H4 (cell line): Measurements from ENCODE around the gene TSPEAR. TPM values are rescaled to one million over a fixed set of nuclear protein-coding genes. Genes with fewer than 3 reads are reported as not detected.
"Not testable (repeated sequence)": the region's sequence is repeated elsewhere in the genome, so short reads cannot be mapped to it uniquely, and the experiment has no call there.

Experiments used
- DNase-seq: peaks from one replicate; pipeline ENCODE4 v3.0.0-alpha.2; 2015; ENCODE audit warnings: low spot score
- total RNA-seq: library from RNA; depleted of rRNA; stranded (reverse); fragments of >200 nt; shearing (Covaris generic); gene quantifications from 2 replicates; pipeline ENCODE4 v1.2.3, GENCODE V29; 2014

Gene TSPEAR
- total RNA-seq, 1 experiment from 2014 or later, result 0.08 TPM

DNA sequence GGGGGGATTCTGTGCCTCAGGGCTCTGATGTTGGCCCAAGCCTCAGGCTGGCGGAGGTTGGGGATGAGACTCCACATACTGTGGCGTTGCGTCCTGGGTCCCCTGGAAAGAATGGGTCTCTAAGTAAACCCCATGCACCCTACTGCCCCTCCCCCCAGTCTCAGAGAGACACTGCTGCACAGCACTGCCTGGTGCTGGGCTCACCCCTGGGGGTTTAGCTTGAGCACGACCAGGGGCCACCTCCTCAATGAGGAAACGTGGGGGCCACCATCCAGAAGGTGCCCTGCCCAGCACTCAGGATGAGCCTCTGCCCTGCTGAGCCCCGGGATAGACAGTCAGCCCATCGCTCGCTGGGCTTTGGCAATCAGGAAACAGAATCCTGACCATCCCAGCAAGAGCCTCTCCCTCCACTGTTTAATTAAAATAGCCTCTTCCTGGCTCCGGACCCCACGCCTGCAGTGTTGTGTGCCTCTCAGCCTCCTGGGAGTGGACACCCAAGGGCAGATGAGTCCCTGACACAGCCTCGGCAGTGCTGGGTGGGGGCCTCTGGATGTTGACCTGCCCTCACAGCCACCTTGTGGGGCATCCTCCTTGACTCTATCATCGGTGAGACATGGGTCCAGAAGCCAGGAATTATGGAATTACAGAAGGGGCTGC is 141.4 kb downstream of the TSPEAR start:
- no peak for DNase-seq

DNA sequence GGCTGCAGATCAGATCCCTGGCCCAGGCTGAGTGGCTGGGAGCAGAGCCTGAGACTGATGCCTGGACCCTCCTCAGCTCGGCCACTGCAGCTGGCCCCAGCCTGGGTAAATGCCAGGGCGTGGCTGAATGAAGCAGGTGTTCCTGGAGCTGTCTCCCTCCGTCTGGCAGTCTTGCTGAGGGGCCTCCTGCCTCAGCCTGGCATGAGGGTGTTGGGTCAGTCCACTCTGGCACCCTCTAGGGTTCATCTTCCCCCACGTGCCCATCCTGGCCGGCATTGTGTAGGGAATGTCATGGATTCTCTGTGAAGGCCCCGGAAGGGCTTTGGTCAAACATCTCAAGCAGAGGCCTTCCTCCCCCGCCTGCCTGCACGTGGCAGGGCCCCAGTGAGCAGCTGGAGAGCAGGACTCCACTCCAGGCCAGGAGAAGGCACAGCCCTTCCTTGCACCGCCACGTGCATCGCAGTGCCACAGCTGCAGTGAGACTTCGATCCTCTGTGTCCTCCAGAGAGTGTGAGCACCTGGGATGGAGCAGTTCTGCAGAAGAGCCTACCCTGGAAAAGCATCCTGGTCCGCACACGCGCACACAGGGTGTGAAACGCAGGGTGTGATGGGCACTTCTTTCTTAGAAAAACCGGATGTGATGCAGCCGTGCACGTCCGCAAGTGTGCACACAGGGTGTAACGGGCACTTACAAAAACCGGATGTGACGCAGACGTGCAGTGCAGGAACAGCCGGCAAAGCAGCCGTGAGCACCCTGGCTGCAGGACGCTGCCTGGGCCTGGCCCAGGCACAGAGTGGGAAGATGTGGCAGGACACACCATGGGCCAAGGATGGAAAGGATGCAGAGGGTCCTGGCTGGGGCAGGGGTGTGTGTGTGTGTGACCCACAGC is 142.5 kb downstream of the TSPEAR start:
- no peak for DNase-seq

DNA sequence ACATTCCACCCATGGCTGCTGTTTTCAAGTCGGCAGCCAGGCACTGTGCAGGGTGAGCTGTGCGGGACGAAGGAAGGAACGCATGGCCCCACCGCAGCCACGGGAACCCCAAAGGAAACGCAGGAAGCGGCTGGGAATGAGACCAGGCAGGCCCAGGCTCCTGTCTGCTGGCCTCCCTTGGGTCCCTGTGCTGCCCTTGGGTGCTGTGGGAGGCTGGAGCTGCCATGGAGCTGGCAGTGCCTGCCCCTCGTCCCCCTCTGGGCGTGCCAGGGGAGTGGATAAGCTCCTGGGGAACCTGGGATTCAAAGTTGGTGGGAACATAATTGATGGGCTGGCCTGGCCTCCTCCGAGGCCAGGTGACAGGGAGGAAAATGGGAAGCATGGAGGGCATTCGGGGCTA is 143.1 kb downstream of the TSPEAR start:
- no peak for DNase-seq

DNA sequence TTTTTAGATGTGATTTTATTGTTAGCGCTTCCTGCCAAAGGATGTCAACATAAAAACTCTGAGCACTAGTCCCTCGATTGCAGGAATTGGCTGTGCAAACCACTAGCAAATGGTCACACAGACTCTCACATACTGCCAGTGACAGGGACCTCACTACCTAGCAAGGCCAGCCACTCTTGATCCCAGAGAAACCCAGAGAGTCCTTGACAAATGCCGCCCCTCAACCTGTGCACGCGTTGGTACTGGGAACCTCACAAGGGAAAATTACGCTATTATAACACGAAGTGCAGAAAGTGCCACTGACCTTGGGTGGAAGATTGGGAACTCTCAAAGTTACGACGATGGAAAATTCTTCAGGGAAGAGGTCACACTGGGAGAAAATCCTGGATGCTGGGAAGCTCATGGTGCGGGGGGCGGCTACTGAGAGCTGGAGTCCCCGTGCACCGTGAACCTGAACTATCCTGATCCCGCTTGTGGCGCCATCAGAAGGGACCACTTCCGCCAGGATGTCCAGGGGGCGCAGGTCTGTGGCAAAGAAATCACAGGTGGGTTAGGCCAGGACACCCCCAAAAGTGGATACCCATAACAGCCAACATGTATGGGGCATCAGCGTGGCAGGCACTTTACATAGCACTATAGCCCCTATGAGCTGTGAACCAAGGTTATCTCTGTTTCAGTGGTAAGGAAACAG is 143.7 kb downstream of the TSPEAR start:
- no peak for DNase-seq

DNA sequence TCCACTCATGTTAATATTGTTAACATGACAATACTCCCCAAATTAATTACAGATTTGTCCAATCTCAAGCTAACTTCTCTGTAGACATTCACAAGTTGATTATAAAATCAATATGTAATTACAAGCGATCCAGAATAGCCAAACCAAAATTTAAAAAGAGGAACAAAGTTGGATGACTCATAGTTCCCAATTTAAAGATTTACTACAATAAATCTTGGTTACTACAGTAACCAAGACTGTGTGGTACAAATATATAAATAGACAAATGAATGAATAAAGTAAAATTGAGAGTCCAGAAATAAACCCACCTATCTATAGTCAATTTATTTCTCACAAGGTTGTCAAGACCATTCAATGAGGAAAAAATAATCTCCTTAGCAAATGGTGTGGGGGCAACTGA is 145.0 kb downstream of the TSPEAR start:
- DNase-seq, result no peak

DNA sequence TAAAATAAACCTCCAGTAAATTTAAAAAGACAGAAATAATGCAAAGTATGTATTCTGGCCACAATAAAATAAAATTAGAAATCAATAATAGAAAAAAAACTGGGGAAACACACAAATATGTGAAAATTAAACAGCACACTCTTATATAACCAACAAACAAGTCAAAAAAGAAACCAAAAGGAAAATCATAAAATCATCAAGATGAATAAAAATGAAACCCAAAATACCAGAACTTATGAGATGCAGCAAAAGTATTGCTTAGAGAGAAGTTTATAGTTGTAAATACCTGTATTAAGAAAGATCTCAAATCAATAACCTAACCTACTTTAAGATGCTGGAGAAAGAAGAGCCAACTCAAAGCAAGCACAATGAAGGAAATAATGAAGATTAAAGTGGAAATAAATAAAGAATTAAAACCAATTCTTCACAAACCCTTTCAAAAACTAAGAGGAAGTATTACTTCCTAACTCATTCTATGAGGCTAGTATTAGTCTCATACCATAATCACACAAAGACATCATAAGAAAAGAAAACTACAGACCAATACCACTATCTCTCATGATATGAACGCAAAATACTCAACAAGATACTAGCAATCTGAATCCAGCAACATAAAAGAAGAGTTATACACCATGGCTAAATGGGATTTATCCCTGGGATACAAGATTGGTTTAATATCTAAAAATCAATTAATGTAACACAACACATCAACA is 146.3 kb downstream of the TSPEAR start:
- DNase-seq, result no peak

DNA sequence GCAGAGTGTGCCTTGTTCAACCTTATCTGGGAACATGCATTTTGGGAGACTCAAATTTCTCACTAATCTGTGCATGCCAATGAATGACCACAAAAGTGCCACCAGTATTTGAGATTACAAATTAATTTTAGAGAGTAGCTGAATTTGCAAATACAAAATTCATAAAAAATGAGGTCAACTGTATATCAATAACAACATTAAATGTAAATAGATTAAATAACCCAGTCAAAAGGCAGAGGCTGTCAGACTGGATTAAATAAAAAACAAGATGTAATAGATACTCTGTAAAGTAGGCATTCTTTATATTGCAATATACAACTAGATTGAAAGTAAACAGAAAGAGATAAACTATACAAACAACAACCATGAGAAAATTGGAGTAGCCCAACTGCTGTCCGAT is 147.3 kb downstream of the TSPEAR start:
- no peak for DNase-seq

DNA sequence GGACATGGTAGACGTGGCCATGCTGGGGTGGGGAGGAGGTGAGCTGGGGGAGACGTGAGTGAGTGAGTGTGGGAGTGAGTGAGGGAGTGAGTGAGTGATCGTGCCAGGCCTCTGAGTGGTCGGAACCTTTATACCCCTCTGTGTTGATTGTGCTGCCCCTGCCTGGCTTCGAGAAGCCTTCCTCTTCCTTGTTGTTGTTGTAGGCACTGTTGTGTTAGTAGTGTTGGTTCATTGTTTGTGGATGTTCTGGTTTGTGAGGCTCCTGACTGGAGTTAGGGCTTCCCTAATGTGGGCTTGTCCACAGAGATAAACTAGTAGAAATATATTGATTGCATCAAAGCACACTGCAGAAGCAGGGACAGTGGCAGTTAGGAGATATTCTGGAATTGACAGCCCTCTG is 152.7 kb downstream of the TSPEAR start, which contains the start of gene KRTAP10-3:
Gene KRTAP10-3 (minus strand): TSS at position 101 of the 400 bp plus-strand sequence. CDS start 80 bp downstream, at position 21.
- no peak for DNase-seq

DNA sequence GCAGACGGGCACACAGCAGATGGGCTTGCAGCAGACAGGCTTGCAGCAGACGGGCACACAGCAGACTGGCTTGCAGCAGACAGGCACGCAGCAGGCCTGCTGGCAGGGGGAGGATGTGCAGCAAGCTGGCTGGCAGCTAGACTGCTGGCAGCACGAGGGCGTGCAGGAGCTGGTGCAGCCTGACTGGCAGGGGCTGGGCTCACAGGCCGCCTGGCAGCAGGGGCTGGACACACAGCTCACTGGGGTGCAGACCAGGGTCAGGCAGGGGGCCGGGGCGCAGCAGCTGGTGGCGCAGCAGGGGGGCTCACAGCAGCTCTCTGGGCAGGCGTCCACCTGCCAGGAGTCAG is 153.1 kb downstream of the TSPEAR start:
- DNase-seq, result not testable (repeated sequence)

DNA sequence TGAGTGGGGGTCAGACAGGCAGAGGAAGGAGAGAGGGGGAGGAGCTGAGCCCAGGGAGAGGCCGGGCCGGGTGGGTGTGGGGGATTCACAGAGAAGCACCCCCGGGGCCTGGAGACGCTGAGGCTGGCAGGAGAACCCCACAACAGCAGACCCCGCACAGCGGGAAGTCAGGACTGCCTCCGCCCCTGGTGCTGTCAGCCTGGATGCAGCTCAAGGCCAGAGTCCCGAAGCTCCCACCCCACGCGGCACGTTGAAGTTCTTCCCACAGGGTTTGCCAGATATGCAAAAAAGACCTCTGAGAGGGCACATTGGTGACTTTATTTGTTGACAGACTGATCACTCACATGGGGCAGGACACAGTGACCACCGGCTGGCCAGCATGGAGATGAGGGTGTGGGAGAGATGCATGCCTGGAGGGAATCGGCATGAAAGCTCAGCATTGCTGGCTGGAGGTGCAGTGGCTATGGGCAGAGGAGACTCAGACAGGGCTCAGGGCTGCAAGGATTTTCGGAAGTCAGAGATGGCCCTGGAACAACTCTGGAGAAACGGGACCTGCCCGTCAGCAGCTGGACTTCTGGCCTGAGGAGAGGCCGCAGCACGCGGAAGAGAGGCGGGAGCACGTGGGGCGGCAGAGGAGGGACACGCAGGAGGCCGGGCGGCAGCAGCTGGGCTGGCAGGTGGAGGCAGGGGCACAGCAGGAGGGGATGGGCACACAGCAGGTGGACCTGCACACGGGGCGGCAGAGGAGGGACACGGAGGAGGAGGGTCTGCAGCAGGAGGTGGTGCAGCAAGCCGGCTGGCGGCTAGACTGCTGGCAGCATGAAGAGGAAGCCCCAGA is 153.7 kb downstream of the TSPEAR start:
- DNase-seq, result no peak

DNA sequence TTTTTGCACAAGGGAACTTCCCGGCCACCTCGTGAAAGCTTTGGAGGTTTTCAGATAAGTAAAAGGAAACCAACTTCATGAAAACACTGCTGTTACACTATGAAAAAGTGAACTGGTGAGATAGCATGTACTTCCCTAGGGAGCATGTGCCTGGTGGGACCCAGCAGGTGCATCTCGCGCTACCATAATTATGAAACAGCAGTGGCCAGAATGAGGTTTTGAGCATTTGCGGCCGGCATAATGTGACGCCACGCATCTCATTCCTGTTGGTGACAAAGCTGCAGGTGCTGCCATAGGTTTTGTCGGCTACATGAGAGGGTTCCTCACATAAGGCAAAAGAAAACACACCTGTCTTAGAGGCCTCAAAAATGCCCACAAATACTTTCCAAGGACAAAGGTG is 154.5 kb downstream of the TSPEAR start:
- no peak for DNase-seq

DNA sequence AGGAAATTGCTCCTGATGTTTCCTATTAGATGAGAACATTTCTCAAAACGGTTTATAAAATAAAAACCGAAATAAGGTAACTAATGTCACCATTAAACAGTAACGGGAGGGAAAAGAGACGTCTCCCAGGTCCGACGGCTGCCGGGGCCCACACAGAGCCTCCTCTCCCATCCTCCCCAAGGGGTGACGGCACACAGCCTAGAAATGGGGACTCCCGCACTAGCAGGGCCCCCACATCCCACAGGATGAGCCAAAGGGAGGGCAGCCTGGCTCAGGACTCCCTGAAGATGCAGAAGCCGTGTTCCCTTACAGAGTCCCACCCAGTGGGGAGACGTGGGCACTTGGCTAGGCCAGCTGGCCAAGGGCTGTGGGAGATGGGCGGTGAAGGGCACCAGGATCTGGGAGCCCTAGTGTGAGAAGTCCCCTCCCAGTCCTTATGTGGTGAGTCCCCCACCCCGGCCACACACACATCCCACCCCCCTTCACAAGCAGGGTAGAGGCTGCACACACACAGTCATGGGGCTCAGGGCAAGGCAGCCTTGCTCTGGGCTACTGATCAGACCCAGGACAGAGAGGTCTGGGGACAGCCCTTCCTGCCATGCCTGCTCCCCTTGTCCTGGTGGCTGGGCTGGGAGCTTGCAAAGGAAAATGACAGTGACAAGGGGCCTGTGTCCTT is 156.0 kb downstream of the TSPEAR start:
- DNase-seq, result no peak

DNA sequence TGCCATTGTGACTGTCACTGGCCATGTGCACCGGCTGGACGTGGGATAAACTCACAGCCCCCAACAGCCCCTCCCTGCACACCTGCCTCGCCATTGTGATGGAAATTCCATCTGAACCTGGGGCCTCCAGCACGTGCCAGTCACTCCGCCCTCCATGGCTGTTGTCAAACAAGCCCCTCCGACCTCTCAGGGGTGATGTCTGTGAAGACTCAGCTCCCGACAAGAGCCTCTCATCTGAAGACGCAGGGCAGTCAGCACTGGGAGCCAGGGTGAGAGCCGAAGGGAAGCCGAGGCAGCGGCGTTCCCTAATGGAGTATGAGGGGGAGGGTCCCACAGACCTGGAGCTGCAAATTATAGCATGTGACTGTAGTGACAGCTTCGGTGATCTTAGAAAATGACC is 158.7 kb downstream of the TSPEAR start:
- DNase-seq, result no peak

DNA sequence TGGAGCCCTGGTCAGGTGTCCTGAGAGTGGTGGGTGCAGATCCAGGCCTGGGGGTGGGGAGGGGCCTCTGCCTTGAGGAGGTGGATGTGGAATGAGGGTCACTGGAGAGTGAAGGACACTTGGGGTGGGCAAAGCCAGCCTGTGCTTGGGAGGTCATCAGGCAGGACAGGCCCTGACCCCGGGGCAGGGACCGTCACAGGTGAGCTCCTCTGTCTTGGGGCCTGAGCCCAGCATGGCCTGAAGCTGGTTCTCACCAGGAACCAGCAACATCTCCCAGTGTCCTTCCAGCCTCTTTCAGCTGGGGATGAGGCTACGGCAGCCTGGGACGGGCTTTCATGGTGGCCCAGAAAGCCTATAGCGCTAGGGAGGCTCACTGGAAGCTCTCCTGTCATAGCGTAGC is 159.2 kb downstream of the TSPEAR start:
- no peak for DNase-seq

DNA sequence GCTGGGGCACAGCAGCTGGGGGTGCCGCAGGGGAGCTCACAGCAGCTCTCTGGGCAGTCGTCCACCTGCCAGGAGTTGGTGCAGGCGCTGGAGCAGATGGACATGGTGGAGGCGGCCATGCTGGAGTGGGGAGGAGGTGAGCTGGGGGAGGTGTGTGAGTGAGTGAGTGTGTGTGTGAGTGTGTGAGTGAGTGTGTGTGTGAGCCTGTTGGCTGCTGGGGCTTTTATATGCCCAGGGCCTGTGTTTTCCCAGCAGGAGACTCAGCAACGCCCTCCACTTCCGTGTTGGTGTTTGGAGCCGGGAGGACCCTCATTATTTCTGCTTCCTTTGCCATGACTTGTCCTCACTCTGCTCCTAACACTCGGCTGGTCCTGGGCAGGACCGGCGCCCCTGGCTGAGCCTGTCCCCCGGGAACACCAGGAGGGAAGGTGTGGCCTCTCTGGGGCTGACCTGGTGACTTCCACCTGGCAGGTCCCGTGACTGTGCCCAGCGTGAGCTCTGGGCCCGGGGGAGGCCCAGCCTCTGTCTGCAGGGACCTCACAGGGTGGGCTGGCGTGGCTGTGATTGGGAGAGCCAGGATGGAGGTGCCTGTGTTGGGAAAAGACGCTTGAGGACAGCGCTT is 159.9 kb downstream of the TSPEAR start, which contains the start of gene KRTAP10-2:
Gene KRTAP10-2 (minus strand): TSS at position 166 of the 622 bp plus-strand sequence. CDS start 47 bp downstream, at position 119.
- no peak for DNase-seq

DNA sequence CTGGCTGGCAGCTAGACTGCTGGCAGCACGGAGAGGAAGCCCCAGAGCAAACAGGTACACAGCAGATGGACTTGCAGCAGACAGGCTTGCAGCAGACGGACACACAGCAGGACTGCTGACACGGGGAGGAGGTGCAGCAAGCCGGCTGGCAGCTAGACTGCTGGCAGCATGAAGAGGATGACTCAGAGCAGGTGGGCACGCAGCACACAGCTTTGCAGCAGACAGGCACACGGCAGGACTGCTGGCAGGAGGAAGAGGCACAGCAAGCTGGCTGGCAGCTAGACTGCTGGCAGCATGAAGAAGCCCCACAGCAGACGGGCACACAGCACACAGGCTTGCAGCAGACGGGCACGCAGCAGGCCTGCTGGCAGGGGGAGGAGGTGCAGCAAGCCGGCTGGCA is 160.6 kb downstream of the TSPEAR start:
- DNase-seq, result no peak

DNA sequence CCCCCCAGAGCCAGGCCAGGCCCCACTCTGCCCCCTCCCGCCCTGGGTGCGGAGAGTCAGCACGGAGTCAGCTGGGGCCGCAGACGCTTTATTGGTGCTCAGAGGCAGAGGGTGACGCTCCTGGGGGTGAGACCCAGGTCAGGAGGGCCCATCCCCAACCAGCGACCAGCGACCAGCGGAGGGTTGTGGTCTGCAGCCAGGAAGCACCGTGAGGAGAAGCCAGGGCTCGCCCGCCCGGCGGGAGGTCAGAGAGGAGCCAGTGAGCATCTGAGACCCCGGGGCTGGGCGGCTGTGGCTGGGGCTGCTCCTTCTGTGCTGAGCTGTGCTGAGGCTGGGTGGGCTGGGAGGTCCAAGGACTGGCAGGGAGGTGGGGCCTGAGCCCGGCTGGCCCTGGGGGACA is 161.1 kb downstream of the TSPEAR start:
- DNase-seq, result not testable (repeated sequence)

DNA sequence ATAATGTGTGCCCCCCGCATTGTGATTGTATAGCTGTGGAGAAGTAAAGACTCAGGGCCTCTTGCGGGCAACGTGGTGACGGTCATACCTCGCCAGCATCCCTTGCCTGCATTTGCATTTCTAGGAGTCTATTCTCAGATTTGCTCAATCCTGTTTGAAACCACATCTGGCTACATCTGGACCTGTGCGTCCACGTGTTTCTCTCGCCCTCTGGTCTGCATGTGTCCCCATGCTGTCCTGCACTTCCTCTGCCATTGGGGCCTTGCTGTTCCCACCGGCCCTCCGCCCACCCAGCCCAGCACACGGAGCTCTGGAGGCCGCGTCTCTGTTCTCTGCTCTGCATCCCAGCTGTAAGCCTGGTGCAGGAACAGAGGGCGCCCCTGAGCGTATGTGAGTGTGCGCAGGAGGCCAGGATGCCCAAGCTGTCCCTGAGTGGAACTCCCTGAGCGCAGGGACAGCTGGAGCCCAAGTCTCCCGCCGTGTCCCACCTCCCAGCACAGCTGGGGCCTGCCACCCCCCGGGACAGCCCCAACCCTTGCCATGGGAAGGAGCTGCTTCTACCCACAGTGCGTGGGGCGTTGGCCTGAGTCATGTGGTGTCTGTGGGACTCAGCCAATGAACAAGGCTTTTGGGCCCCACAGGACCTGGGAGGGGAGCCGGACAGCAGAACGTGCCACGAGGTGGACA is 161.7 kb downstream of the TSPEAR start:
- no peak for DNase-seq

DNA sequence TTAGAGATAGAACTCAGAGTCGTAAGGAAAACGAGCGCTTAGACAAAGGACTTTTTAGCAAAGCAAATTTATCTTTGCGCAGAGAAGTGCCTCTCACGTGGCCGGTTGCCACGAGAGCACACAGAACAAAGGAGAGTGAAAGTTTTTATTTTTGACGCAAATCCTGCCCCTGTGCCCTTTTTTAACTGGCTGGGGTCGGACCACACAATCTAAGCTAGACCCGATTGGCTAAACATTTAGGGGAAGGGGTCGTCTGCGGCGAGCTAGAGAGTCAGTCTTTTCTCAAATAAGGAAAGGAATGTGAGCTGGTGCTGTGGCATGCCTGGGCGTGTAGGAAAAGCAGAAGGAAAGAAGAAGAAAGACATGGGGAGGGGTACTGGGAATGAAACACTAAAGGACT is 162.4 kb downstream of the TSPEAR start:
- DNase-seq, result no peak
